Thoracic aorta (tissue), 2 donors: ENCODE data around the gene PCDH9. TPM values are rescaled to one million over a fixed set of nuclear protein-coding genes. Genes with fewer than 3 reads are reported as not detected.

ENCODE experiments used
- ATAC-seq: fragments of 150-250 bp; one replicate; pipeline ENCODE4 v1.8.0; 2017; ENCODE audit warnings: low read depth; ENCODE audit not compliant: insufficient number of reproducible peaks, low FRiP score
- DNase-seq: peaks from one replicate; pipeline ENCODE4 v3.0.0-alpha.2; 2020; ENCODE audit warnings: low spot score
- H3K27ac ChIP-seq, 2 donors: fragments of 200-600 bp; sonication (generic); 1 replicate in 1 of 2; 2 replicates in 1 of 2; pipeline ENCODE4 v1.5.1; 2016; ENCODE audit warnings: mild to moderate bottlenecking in 2 of 2, moderate library complexity in 2 of 2
- H3K27me3 ChIP-seq: fragments of 200-600 bp; sonication (generic); replicated peaks from 2 replicates; pipeline ENCODE4 v1.6.0; 2016; ENCODE audit warnings: mild to moderate bottlenecking; ENCODE audit not compliant: insufficient read depth
- H3K36me3 ChIP-seq: fragments of 200-600 bp; sonication (generic); one replicate; pipeline ENCODE4 v1.5.1; 2016
- H3K4me1 ChIP-seq, 2 donors: fragments of 200-600 bp; sonication (generic); 1 replicate in 1 of 2; 2 replicates in 1 of 2; pipeline versions ENCODE4 v1.5.1 to v1.6.0; 2016; ENCODE audit warnings: low read depth in 2 of 2, mild to moderate bottlenecking in 1 of 2; ENCODE audit not compliant: control insufficient read depth in 1 of 2
- H3K4me3 ChIP-seq: fragments of 200-600 bp; sonication (generic); 2 replicates; pipeline ENCODE4 v1.5.1; 2016; ENCODE audit warnings: mild to moderate bottlenecking
- H3K9me3 ChIP-seq: fragments of 200-600 bp; sonication (generic); 2 replicates; pipeline ENCODE4 v1.5.1; 2016
- total RNA-seq, 2 donors: library from RNA; depleted of rRNA; stranded (reverse); fragments of >200 nt; gene quantifications; one replicate each; pipeline versions ENCODE4 v1.1.0 to v1.2.3, GENCODE V29; 2016
- TF ChIP-seq, protein P1 (sequence below): fragments of 200-600 bp; sonication (generic); IDR thresholded peaks from one replicate; pipeline ENCODE4 v1.5.1; 2019; ENCODE audit warnings: antibody characterized with exemption

PCDH9 gene
- total RNA-seq, 2 donors from 2014 or later: 12.3 to 15.3 TPM

- TF ChIP-seq, protein P1, sequence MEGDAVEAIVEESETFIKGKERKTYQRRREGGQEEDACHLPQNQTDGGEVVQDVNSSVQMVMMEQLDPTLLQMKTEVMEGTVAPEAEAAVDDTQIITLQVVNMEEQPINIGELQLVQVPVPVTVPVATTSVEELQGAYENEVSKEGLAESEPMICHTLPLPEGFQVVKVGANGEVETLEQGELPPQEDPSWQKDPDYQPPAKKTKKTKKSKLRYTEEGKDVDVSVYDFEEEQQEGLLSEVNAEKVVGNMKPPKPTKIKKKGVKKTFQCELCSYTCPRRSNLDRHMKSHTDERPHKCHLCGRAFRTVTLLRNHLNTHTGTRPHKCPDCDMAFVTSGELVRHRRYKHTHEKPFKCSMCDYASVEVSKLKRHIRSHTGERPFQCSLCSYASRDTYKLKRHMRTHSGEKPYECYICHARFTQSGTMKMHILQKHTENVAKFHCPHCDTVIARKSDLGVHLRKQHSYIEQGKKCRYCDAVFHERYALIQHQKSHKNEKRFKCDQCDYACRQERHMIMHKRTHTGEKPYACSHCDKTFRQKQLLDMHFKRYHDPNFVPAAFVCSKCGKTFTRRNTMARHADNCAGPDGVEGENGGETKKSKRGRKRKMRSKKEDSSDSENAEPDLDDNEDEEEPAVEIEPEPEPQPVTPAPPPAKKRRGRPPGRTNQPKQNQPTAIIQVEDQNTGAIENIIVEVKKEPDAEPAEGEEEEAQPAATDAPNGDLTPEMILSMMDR: no peak
- no peaks in the 10 kb centered on the region for H3K36me3 ChIP-seq
Observed at GRCh38 chr13:67200605-67201004, 29.5 kb downstream of the PCDH9 start.

GRCh38 chr13:67200183-67200582, 30.0 kb downstream of the PCDH9 start:
- Histone ChIP-seq H3K9me3 (no peaks in the 10 kb centered on the region), H3K27ac (no peak overlapping the region), H3K4me1 (no peaks in the 10 kb centered on the region), H3K27me3 (no peaks in the 10 kb centered on the region), H3K4me3 (no peak overlapping the region), H3K36me3 (no peaks in the 10 kb centered on the region)
- TF ChIP-seq, protein P1: no peak
- DNase-seq (no peak), ATAC-seq (no peak)

More at GRCh38 chr13:67200605-67201004, 29.5 kb downstream of the PCDH9 start:
- DNase-seq: no peak
- Histone ChIP-seq H3K27me3 (no peaks in the 10 kb centered on the region), H3K4me1 (no peaks in the 10 kb centered on the region), H3K27ac (no peak overlapping the region), H3K4me3 (no peak overlapping the region), H3K9me3 (no peaks in the 10 kb centered on the region)
- no peak for ATAC-seq

GRCh38 chr13:67197704-67198103, 32.4 kb downstream of the PCDH9 start:
- TF ChIP-seq, protein P1: no peak
- no peak for ATAC-seq
- Histone ChIP-seq H3K36me3 (no peaks in the 10 kb centered on the region), H3K4me1 (no peaks in the 10 kb centered on the region), H3K27me3 (no peaks in the 10 kb centered on the region), H3K4me3 (no peak overlapping the region), H3K9me3 (no peaks in the 10 kb centered on the region), H3K27ac (no peak overlapping the region)
- no peak for DNase-seq

GRCh38 chr13:67193979-67194378, 36.2 kb downstream of the PCDH9 start:
- Histone ChIP-seq H3K36me3 (no peaks in the 10 kb centered on the region), H3K27ac (no peak overlapping the region), H3K4me3 (no peak overlapping the region), H3K9me3 (no peaks in the 10 kb centered on the region), H3K27me3 (no peaks in the 10 kb centered on the region), H3K4me1 (no peaks in the 10 kb centered on the region)
- no peak for DNase-seq
- TF ChIP-seq, protein P1: no peak
- ATAC-seq: no peak

DNA sequence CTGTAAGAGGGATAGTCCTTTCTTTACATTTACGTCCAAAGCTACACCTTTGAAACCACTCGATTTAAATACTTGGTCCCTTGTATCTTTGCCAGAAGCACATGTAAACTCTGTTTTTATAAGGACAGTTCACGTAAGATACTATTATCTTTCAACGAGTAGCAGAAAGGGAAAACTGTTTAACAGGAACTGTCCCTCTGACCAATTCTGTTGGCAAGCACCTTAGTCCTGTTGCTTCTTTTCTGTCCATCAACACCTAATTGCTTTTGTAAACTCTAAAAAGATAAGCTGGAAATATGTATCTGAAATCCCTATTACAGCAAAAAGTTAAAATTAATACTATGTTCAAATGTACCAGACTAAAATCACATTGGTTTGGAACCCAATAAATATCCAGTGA, 37.4 kb downstream of the PCDH9 start:
- TF ChIP-seq, protein P1: no peak
- H3K4me1 ChIP-seq: no peaks in the 10 kb centered on the region
- no peak for ATAC-seq
- H3K36me3 ChIP-seq: no peaks in the 10 kb centered on the region
- no peak overlapping the region for H3K27ac ChIP-seq
- no peak for DNase-seq
- no peaks in the 10 kb centered on the region for H3K27me3 ChIP-seq
- no peak overlapping the region for H3K4me3 ChIP-seq
- no peaks in the 10 kb centered on the region for H3K9me3 ChIP-seq
